BE2C (cell line): ENCODE results near the gene CCNI.

Source experiments
- DNase-seq: peaks from one replicate; pipeline ENCODE4 v3.0.0-alpha.2; 2020
- H3K27me3 ChIP-seq: fragments of 250-450 bp; sonication (Bioruptor Pico); 2 replicates; pipeline ENCODE4 v1.5.1; 2020; ENCODE audit warnings: mild to moderate bottlenecking
- H3K36me3 ChIP-seq: fragments of 250-450 bp; sonication (Bioruptor Pico); 2 replicates; pipeline ENCODE4 v1.5.1; 2020; ENCODE audit warnings: mild to moderate bottlenecking
- H3K4me1 ChIP-seq: fragments of 250-450 bp; sonication (Bioruptor Pico); 2 replicates; pipeline ENCODE4 v1.5.1; 2020
- H3K4me3 ChIP-seq: 2 replicates; pipeline ENCODE4 v1.5.1; 2011; ENCODE audit warnings: low read depth, low read length
- H3K9me3 ChIP-seq: fragments of 250-450 bp; sonication (Bioruptor Pico); 2 replicates; pipeline ENCODE4 v1.5.1; 2020
- TF ChIP-seq, protein P1 (sequence below): IDR thresholded peaks from 2 replicates; pipeline ENCODE4 v1.5.1; 2012; ENCODE audit warnings: mild to moderate bottlenecking, low read depth, low read length

The CCNI gene

DNA sequence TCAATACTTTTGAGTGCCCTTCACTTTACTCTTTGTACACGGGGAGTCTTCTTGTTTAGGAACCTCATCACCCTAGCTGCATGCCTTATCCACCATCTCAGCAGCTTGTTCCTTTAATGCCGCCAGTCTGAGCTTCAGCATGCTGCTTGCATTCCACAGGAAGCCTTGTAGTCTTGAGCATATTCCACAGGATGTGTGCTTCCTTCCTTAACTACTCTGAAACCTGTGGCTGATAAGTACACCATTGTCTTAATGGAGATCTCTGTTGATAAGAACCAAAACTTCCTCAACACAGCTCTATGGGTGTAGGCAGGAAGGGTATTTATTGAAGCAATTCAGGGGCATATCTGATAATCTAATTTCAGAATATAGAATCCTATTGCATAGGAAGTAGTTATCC lies 24.4 kb upstream of the CCNI start:
- peaks cover 3% of the 10 kb centered on the region; the same call in 1 of the 2 replicates for H3K27me3 ChIP-seq
- H3K36me3 ChIP-seq = no peaks in the 10 kb centered on the region
- H3K4me1 ChIP-seq = no peaks in the 10 kb centered on the region
- no peak overlapping the region for H3K4me3 ChIP-seq
- TF ChIP-seq, protein P1, sequence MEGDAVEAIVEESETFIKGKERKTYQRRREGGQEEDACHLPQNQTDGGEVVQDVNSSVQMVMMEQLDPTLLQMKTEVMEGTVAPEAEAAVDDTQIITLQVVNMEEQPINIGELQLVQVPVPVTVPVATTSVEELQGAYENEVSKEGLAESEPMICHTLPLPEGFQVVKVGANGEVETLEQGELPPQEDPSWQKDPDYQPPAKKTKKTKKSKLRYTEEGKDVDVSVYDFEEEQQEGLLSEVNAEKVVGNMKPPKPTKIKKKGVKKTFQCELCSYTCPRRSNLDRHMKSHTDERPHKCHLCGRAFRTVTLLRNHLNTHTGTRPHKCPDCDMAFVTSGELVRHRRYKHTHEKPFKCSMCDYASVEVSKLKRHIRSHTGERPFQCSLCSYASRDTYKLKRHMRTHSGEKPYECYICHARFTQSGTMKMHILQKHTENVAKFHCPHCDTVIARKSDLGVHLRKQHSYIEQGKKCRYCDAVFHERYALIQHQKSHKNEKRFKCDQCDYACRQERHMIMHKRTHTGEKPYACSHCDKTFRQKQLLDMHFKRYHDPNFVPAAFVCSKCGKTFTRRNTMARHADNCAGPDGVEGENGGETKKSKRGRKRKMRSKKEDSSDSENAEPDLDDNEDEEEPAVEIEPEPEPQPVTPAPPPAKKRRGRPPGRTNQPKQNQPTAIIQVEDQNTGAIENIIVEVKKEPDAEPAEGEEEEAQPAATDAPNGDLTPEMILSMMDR = no peak
- H3K9me3 ChIP-seq = no peaks in the 10 kb centered on the region
- no peak for DNase-seq

DNA sequence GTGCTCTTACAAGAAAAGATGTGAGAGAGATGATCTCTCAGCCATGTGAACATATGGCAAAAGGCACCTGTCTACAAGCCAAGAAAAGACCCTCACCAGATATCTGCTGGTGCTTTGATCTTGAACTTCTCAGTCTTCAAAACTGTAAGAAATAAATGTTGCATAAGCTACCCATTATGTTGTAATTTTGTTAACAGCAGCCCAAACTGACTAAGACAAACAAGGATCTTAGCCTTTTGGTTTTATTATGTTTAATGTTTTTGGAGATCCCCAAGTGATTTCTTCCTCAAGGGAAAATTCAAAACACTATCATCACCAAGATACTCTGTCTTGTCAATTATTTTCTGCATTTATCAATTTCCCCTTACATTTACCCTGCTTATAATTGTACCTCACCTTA lies 21.8 kb upstream of the CCNI start:
- H3K27me3 ChIP-seq = no peaks in the 10 kb centered on the region
- H3K4me1 ChIP-seq = peaks cover 2% of the 10 kb centered on the region
- no peaks in the 10 kb centered on the region for H3K36me3 ChIP-seq
- TF ChIP-seq, protein P1 = no peak
- no peaks in the 10 kb centered on the region for H3K9me3 ChIP-seq
- H3K4me3 ChIP-seq = no peak overlapping the region
- no peak for DNase-seq

DNA sequence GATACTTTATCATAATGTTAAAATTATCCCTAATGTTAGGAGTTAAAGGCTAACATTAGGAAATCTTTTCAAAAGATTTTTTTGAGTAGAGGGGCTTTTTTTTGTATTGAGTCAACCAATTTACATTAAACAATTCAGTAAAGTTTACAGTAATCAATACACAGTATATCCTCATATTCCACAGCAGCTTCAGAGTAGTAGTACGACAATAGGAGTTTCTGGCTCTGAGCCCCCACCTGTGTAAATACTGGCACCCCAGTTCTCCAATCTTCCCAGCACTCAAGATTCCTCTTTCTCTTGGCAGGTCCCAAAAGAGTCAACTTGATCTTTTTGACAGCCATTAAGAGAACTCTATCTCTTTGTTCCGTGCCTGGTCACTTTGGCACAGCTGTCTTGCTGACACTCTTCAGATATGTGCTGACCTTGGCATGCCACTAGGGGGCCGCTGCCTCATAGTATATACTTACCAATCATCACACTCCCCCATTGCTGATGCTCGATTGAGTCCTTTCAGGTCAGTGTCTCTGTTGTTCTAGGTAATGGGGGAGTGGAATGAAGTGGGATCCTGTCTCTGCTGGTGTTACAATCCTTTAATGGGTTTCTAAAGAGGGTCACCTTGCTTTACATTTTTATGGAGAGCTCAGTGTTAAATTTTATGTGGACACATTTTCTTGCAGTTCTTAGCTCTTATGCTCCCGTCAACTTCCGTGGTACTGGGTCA lies 19.5 kb upstream of the CCNI start:
- no peaks in the 10 kb centered on the region for H3K27me3 ChIP-seq
- peak; percentile 77 for DNase-seq
- peaks cover 2% of the 10 kb centered on the region for H3K4me1 ChIP-seq
- TF ChIP-seq, protein P1 = peak; percentile 96
- no peak overlapping the region for H3K4me3 ChIP-seq
- H3K36me3 ChIP-seq = no peaks in the 10 kb centered on the region
- no peaks in the 10 kb centered on the region for H3K9me3 ChIP-seq

DNA sequence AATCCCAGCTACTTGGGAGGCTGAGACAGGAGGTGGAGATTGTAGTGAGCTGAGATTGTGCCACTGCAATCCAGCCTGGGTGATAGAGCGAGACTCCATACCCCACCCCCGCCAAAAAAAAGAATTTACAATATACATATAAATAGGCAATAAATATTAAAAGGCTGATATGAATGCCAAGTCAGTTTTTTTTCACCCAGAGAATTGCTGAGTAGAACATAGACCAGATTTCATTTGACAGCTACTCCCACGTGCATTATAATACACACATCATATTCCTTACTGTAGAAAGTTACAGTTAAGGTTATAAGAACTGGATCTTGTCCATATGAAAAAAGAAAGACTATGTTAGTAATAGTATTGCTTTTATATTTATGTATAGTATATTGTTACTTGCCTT lies 18.7 kb upstream of the CCNI start:
- H3K36me3 ChIP-seq = no peaks in the 10 kb centered on the region
- H3K27me3 ChIP-seq = no peaks in the 10 kb centered on the region
- TF ChIP-seq, protein P1 = no peak
- no peak overlapping the region for H3K4me3 ChIP-seq
- H3K4me1 ChIP-seq = peaks cover 2% of the 10 kb centered on the region
- no peak for DNase-seq
- H3K9me3 ChIP-seq = no peaks in the 10 kb centered on the region

DNA sequence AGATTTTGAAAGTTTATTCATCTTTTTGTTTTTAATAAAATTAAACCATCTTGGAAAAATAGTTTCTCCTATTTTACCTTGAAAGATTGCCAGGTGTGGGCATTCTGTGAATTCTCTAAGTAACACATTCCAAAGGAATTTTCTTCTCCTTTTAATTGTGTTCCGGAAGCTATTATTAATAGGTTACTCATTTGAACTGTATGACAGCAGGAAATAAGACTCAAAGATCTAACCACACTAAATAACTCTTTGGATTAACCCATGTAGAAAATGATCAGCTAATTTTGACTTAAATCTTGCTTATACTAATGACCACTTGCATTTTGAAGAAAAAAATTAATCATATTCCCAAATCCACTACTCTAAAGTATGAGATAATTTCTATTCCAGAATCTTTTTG lies 17.6 kb upstream of the CCNI start:
- no peak for DNase-seq
- no peaks in the 10 kb centered on the region for H3K27me3 ChIP-seq
- H3K4me3 ChIP-seq = no peak overlapping the region
- peaks cover 2% of the 10 kb centered on the region for H3K4me1 ChIP-seq
- H3K36me3 ChIP-seq = no peaks in the 10 kb centered on the region
- TF ChIP-seq, protein P1 = no peak
- H3K9me3 ChIP-seq = no peaks in the 10 kb centered on the region

DNA sequence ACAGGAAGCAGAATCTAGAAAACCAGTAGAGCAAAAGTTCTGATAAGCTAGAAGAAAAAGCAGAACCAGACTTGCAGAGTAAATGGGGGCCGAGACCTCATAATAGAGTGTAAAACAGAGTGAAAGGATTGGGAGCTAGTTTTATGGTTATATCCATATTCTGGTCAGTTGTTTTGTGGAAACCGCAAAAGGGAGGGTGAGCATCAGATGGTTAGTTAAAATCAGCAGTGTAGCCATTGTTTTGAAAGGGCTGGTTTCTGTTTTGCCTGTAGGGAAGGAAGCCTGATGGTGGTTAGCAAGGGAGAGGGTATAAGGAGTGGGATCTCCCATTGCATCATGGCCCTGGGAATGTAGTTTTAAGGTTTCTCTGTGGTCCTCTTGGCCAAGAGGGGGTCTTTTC lies 17.2 kb upstream of the CCNI start:
- Histone ChIP-seq H3K36me3 (no peaks in the 10 kb centered on the region), H3K4me1 (peaks cover 2% of the 10 kb centered on the region), H3K27me3 (no peaks in the 10 kb centered on the region), H3K4me3 (no peak overlapping the region), H3K9me3 (no peaks in the 10 kb centered on the region)
- TF ChIP-seq, protein P1 = no peak
- DNase-seq = no peak
